IPS-15b (cell line): ENCODE results near the gene BPGM.

Experiments
- H3K27me3 ChIP-seq: one replicate; pipeline ENCODE4 v1.6.1; 2013; ENCODE audit warnings: low read length; ENCODE audit not compliant: control insufficient read depth, insufficient read depth
- H3K36me3 ChIP-seq: one replicate; pipeline ENCODE4 v1.6.1; 2013; ENCODE audit warnings: low read length; ENCODE audit not compliant: control insufficient read depth, insufficient read depth
- H3K4me1 ChIP-seq: one replicate; pipeline ENCODE4 v1.6.1; 2013; ENCODE audit warnings: mild to moderate bottlenecking, low read length; ENCODE audit not compliant: control insufficient read depth, insufficient read depth
- H3K4me3 ChIP-seq: one replicate; pipeline ENCODE4 v1.5.1; 2013; ENCODE audit warnings: low read depth, low read length
- H3K9ac ChIP-seq: one replicate; pipeline ENCODE4 v1.6.1; 2013; ENCODE audit warnings: low read depth, mild to moderate bottlenecking, low read length
- H3K9me3 ChIP-seq: one replicate; pipeline ENCODE4 v1.6.1; 2013; ENCODE audit warnings: mild to moderate bottlenecking, low read length; ENCODE audit not compliant: control insufficient read depth, insufficient read depth

BPGM gene

DNA sequence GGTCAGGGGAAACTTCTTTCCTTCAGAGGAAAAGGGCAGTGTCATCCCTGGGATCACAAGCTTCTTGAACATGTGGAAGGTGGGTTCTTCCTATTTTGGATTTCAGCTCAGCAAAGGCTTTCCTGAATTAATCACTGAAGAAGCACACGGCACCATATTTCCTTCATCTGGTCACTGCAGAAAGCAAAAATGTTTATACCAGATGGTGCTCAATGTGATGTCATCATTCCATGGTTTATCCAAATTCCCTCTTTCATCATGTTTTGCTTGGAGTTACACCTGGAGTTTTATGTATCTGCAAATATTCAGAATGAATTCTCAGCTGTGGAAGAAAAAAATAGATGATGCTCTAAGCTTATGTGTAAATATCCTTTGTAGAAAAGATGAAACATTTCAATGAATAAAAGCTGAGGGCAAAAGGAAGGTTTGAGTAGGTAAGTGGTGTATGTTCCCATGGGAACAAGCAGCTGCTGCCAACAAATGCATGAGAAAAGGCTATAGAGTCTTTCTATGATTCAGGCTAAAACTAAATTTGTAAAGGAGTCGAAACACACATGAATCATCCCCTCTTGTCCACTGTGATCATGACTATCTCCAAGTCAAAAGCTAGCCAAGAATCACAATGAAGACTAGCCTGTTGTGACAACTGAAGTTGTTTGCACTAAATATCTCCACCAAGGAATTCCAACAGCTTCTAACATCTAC, 26.9 kb upstream of the BPGM start:
- Histone ChIP-seq H3K27me3 (no peaks in the 10 kb centered on the region), H3K4me1 (no peaks in the 10 kb centered on the region), H3K36me3 (no peaks in the 10 kb centered on the region), H3K9ac (no peak overlapping the region), H3K4me3 (no peak overlapping the region), H3K9me3 (no peaks in the 10 kb centered on the region)

DNA sequence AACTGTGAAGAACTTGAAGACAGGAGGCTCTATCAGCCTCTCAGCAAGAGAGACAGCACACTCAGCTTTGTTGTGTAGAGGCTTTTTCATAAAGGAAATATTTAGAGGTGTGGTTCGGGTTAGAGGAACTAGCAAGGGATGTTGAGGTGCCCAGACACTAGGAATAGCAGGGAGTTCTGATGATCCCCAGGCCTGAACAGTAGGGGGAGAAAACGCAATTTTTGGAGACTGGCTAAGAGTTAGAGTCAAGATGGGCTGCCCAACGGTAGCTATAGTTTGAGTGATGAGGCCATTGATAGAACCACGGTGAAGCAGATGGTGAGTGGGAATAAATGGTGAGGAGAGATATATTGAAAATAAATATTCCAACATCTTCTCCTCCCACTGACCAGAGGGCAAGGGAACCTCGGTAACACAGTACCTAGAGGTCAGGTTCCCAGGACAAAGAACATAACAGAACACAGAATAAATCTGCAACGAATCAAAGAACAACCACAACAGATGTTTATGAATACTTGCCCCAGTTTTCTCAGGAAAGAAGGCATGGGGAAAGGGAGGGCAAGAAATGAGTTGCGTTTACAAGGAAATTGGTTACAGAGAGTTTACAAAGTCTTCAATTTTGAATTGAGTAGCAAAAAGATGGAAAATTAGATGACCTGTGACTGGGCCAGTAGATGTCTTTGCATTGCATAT, 24.2 kb upstream of the BPGM start:
- no peak overlapping the region for H3K9ac ChIP-seq
- no peaks in the 10 kb centered on the region for H3K27me3 ChIP-seq
- no peaks in the 10 kb centered on the region for H3K9me3 ChIP-seq
- H3K36me3 ChIP-seq = no peaks in the 10 kb centered on the region
- no peak overlapping the region for H3K4me3 ChIP-seq
- H3K4me1 ChIP-seq = no peaks in the 10 kb centered on the region

DNA sequence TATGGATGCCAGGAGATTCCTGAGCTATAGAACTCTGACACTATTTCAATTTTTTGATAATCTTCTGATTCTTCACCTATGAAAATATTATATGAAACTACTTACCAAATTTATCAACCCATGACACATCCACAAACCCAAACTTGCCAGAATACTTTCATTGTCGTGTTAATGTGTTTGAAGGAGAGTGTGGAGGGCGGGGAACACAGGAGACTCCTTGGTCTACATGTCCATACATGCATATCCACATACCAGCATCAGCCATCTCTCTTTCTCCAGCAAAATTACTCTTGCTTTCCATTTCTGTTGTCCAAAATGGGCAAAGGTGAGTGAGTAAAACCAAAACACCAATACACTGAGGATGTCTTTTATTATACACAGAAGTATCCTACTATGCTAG, 23.5 kb upstream of the BPGM start:
- Histone ChIP-seq H3K4me1 (no peaks in the 10 kb centered on the region), H3K36me3 (no peaks in the 10 kb centered on the region), H3K27me3 (no peaks in the 10 kb centered on the region), H3K9me3 (no peaks in the 10 kb centered on the region), H3K4me3 (no peak overlapping the region), H3K9ac (no peak overlapping the region)

DNA sequence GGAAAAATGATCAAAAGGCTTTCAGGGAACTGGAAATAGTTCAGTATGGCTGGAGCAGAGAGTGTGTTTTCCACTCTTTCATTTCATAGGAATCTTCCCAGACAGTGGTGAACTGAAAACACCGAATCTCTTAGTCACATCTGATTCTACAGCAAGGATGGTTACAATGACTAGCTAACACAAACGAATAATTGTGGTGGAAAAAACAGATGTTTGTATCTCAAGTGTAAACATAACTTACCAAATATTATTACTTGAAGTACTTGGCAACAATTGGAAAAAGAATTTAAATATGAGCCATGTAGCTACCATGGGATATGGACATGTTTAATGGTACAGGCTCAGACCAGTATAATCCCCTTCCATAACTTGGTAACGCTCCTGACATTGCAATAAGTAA, 21.1 kb upstream of the BPGM start:
- no peaks in the 10 kb centered on the region for H3K36me3 ChIP-seq
- no peaks in the 10 kb centered on the region for H3K27me3 ChIP-seq
- H3K9me3 ChIP-seq = no peaks in the 10 kb centered on the region
- no peaks in the 10 kb centered on the region for H3K4me1 ChIP-seq
- H3K4me3 ChIP-seq = no peak overlapping the region
- no peak overlapping the region for H3K9ac ChIP-seq

DNA sequence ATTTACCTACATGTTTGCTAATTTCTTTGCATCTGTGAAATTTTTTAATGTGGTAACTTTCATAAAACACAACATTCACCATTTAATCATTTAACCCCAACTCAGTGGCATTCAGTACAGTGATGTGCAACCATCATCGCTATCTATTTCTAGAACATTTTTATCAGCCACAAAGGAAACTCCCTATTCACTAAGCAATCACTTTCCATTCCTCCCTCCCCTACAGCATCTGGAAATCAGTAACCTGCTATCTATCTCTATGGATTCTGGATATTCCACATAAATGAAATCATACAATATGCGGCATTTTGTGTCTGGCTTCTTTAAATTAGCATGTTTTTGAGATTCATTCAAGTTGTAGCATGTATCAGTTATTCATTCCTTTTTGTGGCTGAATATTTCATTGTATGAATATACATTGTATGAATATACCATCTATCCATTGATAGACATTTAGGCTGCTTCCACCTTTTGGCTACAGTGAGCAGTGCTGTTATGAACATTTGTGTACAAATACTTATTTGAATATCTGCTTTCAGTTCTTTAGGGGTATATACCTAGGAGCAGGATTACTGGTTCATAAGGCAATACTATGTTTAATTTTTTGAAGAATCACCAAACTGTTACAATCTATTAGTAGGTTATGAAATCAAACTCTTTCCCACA, 19.4 kb upstream of the BPGM start:
- H3K9me3 ChIP-seq = no peaks in the 10 kb centered on the region
- H3K4me3 ChIP-seq = no peak overlapping the region
- H3K27me3 ChIP-seq = no peaks in the 10 kb centered on the region
- no peak overlapping the region for H3K9ac ChIP-seq
- H3K36me3 ChIP-seq = no peaks in the 10 kb centered on the region
- H3K4me1 ChIP-seq = no peaks in the 10 kb centered on the region

DNA sequence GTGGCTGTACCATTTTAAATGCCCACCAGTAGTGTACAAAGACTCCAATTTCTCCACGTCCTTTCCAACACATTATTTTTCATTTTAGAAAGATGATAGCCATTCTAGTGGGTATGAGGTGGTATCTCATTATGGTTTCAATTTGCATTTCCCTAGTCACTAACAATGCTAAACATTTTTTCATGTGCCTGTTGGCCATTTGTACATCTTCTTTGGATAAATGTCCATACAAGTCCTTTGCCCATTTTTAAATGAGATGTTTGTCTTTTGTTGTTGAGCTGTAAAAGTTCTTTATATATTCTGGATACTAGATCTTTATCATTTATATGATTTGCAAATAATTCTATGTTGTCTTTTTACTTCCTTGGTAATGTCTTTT, 18.9 kb upstream of the BPGM start:
- no peak overlapping the region for H3K9ac ChIP-seq
- H3K4me3 ChIP-seq = no peak overlapping the region
- H3K9me3 ChIP-seq = no peaks in the 10 kb centered on the region
- no peaks in the 10 kb centered on the region for H3K36me3 ChIP-seq
- no peaks in the 10 kb centered on the region for H3K27me3 ChIP-seq
- H3K4me1 ChIP-seq = no peaks in the 10 kb centered on the region

DNA sequence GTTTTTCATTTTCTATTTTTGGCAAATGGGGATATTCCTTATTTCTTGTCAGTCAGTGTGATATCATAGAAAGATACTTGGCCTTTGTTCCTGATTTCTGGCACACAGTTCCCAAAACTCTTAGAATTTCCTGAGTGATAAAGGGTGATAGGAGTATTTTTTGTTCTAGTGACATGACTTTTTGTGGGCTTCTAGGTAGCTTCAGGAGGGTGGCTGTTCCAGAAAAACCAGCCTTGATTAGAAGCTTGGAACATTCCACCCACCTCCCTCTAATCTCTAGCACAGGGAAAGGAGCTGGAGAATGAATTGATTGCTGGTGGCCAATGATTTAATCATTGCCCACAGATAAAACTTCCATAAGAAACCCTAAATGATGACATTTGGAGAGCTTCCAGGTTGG, 17.2 kb upstream of the BPGM start:
- Histone ChIP-seq H3K4me3 (no peak overlapping the region), H3K9me3 (no peaks in the 10 kb centered on the region), H3K27me3 (no peaks in the 10 kb centered on the region), H3K4me1 (no peaks in the 10 kb centered on the region), H3K9ac (no peak overlapping the region), H3K36me3 (no peaks in the 10 kb centered on the region)

DNA sequence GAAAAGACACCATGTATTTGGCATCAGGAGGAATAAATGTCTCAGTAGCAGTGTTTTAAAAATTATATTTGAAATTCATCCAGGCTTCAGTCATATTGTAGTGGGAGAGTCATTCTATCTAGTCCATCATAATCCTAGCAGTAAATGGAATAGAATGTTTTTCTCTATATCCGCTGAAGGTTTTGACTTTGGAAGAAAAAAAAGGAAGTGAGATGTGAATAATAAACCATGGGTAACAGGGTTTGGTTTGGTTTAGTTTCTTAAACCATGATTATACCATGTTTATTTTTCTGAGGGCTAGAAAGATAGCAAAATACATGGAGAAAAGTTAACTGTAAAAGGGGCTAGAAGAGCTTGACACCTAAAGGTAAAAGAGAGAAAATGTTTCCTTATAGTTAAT, 16.4 kb upstream of the BPGM start:
- no peak overlapping the region for H3K4me3 ChIP-seq

DNA sequence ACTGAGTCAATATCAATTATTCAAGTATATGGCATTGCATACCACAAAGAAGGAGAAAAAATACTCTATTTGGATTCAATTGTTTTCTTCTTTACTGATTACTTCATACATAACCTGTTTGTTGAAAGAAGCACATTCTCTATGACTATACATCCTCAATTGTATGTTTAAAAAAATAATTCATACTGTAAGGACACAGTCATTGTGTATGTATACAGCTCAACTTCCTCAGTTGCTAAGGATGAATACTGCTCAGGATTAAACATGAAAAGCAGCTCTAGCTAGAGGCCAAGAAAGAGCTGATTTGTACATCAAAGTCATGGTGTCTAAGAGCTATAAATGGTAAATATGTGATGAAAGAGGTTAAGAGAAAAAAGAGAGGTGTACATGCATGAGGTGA, 15.8 kb upstream of the BPGM start:
- Histone ChIP-seq H3K27me3 (no peaks in the 10 kb centered on the region), H3K9me3 (no peaks in the 10 kb centered on the region), H3K36me3 (no peaks in the 10 kb centered on the region), H3K4me3 (no peak overlapping the region), H3K4me1 (no peaks in the 10 kb centered on the region), H3K9ac (no peak overlapping the region)

More for the DNA sequence above, 16.4 kb upstream of the BPGM start:
- H3K9ac ChIP-seq = no peak overlapping the region
- no peaks in the 10 kb centered on the region for H3K9me3 ChIP-seq
- no peaks in the 10 kb centered on the region for H3K27me3 ChIP-seq
- no peaks in the 10 kb centered on the region for H3K4me1 ChIP-seq
- H3K36me3 ChIP-seq = no peaks in the 10 kb centered on the region

DNA sequence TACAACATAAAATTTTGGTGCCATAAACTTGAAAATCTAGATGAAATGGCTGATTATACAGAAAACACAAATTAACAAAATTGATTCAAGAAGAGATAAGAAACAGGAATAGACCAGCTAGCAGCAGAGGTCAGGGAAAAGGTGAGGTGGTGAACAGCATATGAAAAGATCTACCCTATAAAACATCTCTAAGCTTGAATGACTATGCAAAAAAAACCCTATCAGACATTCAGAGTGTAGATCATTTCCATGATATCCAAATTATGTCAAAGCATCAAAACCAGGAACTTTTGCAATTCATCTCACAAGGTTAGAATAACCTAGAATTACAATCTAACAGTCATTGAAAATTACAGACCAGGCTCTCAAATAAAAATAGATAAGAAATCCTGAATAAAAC, 14.6 kb upstream of the BPGM start:
- no peaks in the 10 kb centered on the region for H3K9me3 ChIP-seq
- H3K36me3 ChIP-seq = no peaks in the 10 kb centered on the region
- no peak overlapping the region for H3K9ac ChIP-seq
- H3K4me3 ChIP-seq = no peak overlapping the region
- no peaks in the 10 kb centered on the region for H3K4me1 ChIP-seq
- no peaks in the 10 kb centered on the region for H3K27me3 ChIP-seq

DNA sequence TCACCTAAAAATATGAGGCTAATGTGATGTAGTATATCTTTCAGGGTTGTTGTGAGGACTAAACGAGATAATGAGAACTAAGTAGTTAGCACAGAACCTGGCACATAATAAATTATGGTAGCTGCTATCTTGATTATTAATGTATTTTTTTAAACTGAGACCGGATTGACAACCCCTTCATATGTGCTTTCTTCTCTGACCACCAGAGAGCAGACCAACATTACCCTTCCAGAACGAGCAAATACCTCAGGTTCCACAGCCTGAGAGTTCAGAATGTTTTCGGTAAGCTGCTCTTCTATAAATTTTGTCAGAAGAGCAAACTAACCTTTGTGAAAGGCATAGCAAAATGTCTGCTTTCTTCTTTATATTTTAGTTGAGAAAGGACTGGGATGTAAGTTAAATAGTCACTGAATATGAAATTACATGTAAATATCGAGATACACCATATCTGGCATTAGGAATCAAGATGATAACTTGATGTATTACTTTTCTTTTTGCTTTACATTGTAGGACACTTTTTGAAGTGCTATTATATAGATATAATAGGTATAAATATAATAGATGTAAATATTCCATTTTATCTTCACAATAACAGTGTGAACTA, 13.6 kb upstream of the BPGM start:
- H3K9ac ChIP-seq = no peak overlapping the region
- H3K9me3 ChIP-seq = no peaks in the 10 kb centered on the region
- H3K27me3 ChIP-seq = no peaks in the 10 kb centered on the region
- no peaks in the 10 kb centered on the region for H3K4me1 ChIP-seq
- no peaks in the 10 kb centered on the region for H3K36me3 ChIP-seq
- no peak overlapping the region for H3K4me3 ChIP-seq
